ENCODE measurements around the gene NUP133.
"Not testable (repeated sequence)": the region's sequence is repeated elsewhere in the genome, so short reads cannot be mapped to it uniquely, and the experiment has no call there.

NUP133 gene

GRCh38 chr1:229407206-229408026, 100.7 kb downstream of the NUP133 start:
- Mint-ChIP-seq H3K27ac (no peak overlapping the region), H3K4me1 (ENCODE audit: low read depth) (peaks cover 14% of the 10 kb centered on the region), H3K9me3 (no peaks in the 10 kb centered on the region), H3K4me3 (peak overlapping the region; percentile 34), H3K36me3 (ENCODE audit: low read depth) (no peaks in the 10 kb centered on the region), H3K27me3 (ENCODE audit: low read depth) (peaks cover 65% of the 10 kb centered on the region)

DNA sequence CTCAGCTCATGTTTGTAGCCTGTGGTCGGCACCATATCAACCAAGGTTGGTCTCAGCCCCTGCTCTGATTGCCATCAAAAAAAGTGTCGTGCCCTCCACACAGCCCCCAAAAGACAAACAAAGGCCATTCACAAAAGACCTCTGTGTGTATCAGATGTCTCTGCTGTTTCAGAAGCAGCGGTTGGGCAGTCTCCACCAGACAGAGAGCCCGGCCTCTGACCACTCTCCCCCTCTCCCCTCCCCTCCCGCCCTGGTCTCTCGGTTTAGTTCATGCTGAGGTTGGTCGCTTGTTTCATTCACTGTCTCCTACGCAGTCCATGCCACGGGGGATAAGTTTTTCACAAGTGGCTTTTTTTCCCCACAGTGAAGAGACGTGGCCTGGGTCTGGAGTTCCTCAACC, 101.3 kb downstream of the NUP133 start:
- H3K27me3 Mint-ChIP-seq (ENCODE audit: low read depth): peaks cover 71% of the 10 kb centered on the region
- H3K4me3 Mint-ChIP-seq: peak overlapping the region; percentile 34
- H3K9me3 Mint-ChIP-seq: no peaks in the 10 kb centered on the region
- H3K4me1 Mint-ChIP-seq (ENCODE audit: low read depth): peaks cover 14% of the 10 kb centered on the region
- H3K36me3 Mint-ChIP-seq (ENCODE audit: low read depth): no peaks in the 10 kb centered on the region
- no peak overlapping the region for H3K27ac Mint-ChIP-seq

- Mint-ChIP-seq H3K27ac (no peak overlapping the region), H3K4me1 (ENCODE audit: low read depth) (peaks cover 3% of the 10 kb centered on the region), H3K9me3 (no peaks in the 10 kb centered on the region)
Measured at GRCh38 chr1:229403573-229403972, 104.6 kb downstream of the NUP133 start.

GRCh38 chr1:229402993-229403392, 105.1 kb downstream of the NUP133 start:
- Mint-ChIP-seq H3K4me1 (ENCODE audit: low read depth) (peaks cover 3% of the 10 kb centered on the region), H3K27me3 (ENCODE audit: low read depth) (peaks cover 63% of the 10 kb centered on the region), H3K9me3 (no peaks in the 10 kb centered on the region), H3K27ac (no peak overlapping the region), H3K4me3 (no peak overlapping the region), H3K36me3 (ENCODE audit: low read depth) (no peaks in the 10 kb centered on the region)

More at GRCh38 chr1:229403573-229403972, 104.6 kb downstream of the NUP133 start:
- H3K36me3 Mint-ChIP-seq (ENCODE audit: low read depth): no peaks in the 10 kb centered on the region
- H3K27me3 Mint-ChIP-seq (ENCODE audit: low read depth): peaks cover 66% of the 10 kb centered on the region
- H3K4me3 Mint-ChIP-seq: no peak overlapping the region

DNA sequence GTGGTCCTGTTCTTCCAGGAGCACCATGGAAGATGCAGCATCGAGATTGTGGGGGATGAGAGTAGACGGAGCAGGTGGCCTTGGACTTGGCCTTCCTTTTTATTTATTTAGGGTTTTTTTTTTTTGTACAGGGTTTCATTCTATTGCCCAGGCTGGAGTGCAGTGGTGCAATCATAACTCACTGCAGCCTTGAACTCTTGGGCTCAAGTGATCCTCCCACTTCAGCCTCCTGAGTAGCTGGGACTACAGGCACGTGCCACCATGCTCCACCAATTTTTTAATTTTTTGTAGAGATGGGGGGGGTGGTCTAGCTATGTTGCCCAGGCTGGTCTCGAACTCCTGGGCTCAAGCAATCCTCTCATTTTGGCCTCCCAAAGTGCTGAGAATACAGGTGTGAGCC, 105.8 kb downstream of the NUP133 start:
- peaks cover 57% of the 10 kb centered on the region for H3K27me3 Mint-ChIP-seq (ENCODE audit: low read depth)
- not testable (repeated sequence) for H3K36me3 Mint-ChIP-seq (ENCODE audit: low read depth); H3K4me1 Mint-ChIP-seq (ENCODE audit: low read depth); H3K9me3 Mint-ChIP-seq; H3K4me3 Mint-ChIP-seq; H3K27ac Mint-ChIP-seq

- H3K36me3 Mint-ChIP-seq (ENCODE audit: low read depth): no peaks in the 10 kb centered on the region
- H3K27me3 Mint-ChIP-seq (ENCODE audit: low read depth): peaks cover 46% of the 10 kb centered on the region
- no peaks in the 10 kb centered on the region for H3K9me3 Mint-ChIP-seq
- H3K4me1 Mint-ChIP-seq (ENCODE audit: low read depth): no peaks in the 10 kb centered on the region
- no peak overlapping the region for H3K27ac Mint-ChIP-seq
- H3K4me3 Mint-ChIP-seq: no peak overlapping the region
Measured at GRCh38 chr1:229397762-229398161, 110.4 kb downstream of the NUP133 start.

GRCh38 chr1:229396585-229397206, 111.4 kb downstream of the NUP133 start:
- Mint-ChIP-seq H3K27ac (no peak overlapping the region), H3K4me3 (no peak overlapping the region), H3K36me3 (ENCODE audit: low read depth) (no peaks in the 10 kb centered on the region), H3K9me3 (no peaks in the 10 kb centered on the region), H3K4me1 (ENCODE audit: low read depth) (no peaks in the 10 kb centered on the region), H3K27me3 (ENCODE audit: low read depth) (peaks cover 41% of the 10 kb centered on the region)

DNA sequence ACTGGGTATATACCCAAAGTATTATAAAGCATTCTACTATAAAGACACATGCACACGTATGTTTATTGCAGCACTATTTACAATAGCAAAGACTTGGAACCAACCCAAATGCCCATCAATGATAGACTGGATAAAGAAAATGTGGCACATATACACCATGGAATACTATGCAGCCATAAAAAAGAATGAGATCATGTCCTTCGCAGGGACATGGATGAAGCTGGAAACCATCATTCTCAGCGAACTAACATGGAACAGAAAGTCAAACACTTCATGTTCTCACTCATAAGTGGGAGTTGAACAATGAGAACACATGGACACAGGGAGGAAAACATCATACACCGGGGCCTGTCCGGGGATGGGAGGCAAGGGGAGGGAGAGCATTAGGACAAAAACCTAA, 113.6 kb downstream of the NUP133 start:
- not testable (repeated sequence) for H3K4me3 Mint-ChIP-seq; H3K4me1 Mint-ChIP-seq (ENCODE audit: low read depth); H3K9me3 Mint-ChIP-seq; H3K27ac Mint-ChIP-seq; H3K36me3 Mint-ChIP-seq (ENCODE audit: low read depth)
- peaks cover 40% of the 10 kb centered on the region for H3K27me3 Mint-ChIP-seq (ENCODE audit: low read depth)

- Mint-ChIP-seq H3K27ac (no peak overlapping the region), H3K27me3 (ENCODE audit: low read depth) (peaks cover 38% of the 10 kb centered on the region), H3K4me3 (no peak overlapping the region), H3K4me1 (ENCODE audit: low read depth) (no peaks in the 10 kb centered on the region), H3K36me3 (ENCODE audit: low read depth) (no peaks in the 10 kb centered on the region), H3K9me3 (no peaks in the 10 kb centered on the region)
Measured at GRCh38 chr1:229392936-229393335, 115.2 kb downstream of the NUP133 start.

Data from T-helper 1 cell treated with Interleukin-12 subunit alpha and Interleukin-12 subunit beta and Interleukin-4 antibody, amounts not matched to agents 30 μg/mL and 1 μg/mL, for 36 hours (primary cell).